HL-60 (cell line): ENCODE results near the gene SACS.

ENCODE experiments used
- GABPA ChIP-seq: IDR thresholded peaks from 2 replicates; pipeline ENCODE4 v1.6.1; 2012; ENCODE audit warnings: low read depth
- POLR2AphosphoS5 ChIP-seq: IDR thresholded peaks from 2 replicates; pipeline ENCODE4 v1.6.1; 2012; ENCODE audit warnings: low read depth
- SPI1 ChIP-seq: IDR thresholded peaks from 2 replicates; pipeline ENCODE4 v1.6.1; 2012; ENCODE audit warnings: low read depth, mild to moderate bottlenecking, borderline replicate concordance
- TF ChIP-seq, protein P1 (sequence below): IDR thresholded peaks from one replicate; pipeline ENCODE4 v1.5.1; 2011; ENCODE audit warnings: low read length, control low read depth, inconsistent platforms; ENCODE audit not compliant: insufficient read depth
- TF ChIP-seq, protein P2 (sequence below): IDR thresholded peaks from 2 replicates; pipeline ENCODE4 v1.6.1; 2012; ENCODE audit warnings: low read depth; ENCODE audit not compliant: insufficient replicate concordance

DNA sequence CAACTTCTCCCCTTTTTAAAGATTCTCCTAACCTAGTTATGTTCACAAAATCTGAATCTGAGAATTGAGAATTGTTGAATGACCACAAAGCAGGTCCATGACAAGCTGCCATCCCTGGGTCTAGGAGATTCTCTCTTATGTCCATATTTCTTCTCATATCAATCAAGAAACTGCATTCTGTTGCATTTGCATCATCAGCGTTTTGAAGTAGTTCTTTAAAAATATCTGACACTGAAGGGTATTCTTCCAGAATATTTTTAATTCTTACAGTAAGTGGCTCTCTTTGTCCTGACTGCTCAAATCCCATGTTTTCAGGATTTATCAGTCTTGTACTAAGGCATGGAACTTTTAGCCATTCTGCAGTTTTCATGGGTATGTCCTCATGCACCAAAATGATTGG, 94.3 kb downstream of the SACS start:
- no peak for TF ChIP-seq SPI1
- TF ChIP-seq, protein P1, sequence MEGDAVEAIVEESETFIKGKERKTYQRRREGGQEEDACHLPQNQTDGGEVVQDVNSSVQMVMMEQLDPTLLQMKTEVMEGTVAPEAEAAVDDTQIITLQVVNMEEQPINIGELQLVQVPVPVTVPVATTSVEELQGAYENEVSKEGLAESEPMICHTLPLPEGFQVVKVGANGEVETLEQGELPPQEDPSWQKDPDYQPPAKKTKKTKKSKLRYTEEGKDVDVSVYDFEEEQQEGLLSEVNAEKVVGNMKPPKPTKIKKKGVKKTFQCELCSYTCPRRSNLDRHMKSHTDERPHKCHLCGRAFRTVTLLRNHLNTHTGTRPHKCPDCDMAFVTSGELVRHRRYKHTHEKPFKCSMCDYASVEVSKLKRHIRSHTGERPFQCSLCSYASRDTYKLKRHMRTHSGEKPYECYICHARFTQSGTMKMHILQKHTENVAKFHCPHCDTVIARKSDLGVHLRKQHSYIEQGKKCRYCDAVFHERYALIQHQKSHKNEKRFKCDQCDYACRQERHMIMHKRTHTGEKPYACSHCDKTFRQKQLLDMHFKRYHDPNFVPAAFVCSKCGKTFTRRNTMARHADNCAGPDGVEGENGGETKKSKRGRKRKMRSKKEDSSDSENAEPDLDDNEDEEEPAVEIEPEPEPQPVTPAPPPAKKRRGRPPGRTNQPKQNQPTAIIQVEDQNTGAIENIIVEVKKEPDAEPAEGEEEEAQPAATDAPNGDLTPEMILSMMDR = no peak
- no peak for TF ChIP-seq GABPA
- TF ChIP-seq POLR2AphosphoS5 = no peak
- TF ChIP-seq, protein P2, sequence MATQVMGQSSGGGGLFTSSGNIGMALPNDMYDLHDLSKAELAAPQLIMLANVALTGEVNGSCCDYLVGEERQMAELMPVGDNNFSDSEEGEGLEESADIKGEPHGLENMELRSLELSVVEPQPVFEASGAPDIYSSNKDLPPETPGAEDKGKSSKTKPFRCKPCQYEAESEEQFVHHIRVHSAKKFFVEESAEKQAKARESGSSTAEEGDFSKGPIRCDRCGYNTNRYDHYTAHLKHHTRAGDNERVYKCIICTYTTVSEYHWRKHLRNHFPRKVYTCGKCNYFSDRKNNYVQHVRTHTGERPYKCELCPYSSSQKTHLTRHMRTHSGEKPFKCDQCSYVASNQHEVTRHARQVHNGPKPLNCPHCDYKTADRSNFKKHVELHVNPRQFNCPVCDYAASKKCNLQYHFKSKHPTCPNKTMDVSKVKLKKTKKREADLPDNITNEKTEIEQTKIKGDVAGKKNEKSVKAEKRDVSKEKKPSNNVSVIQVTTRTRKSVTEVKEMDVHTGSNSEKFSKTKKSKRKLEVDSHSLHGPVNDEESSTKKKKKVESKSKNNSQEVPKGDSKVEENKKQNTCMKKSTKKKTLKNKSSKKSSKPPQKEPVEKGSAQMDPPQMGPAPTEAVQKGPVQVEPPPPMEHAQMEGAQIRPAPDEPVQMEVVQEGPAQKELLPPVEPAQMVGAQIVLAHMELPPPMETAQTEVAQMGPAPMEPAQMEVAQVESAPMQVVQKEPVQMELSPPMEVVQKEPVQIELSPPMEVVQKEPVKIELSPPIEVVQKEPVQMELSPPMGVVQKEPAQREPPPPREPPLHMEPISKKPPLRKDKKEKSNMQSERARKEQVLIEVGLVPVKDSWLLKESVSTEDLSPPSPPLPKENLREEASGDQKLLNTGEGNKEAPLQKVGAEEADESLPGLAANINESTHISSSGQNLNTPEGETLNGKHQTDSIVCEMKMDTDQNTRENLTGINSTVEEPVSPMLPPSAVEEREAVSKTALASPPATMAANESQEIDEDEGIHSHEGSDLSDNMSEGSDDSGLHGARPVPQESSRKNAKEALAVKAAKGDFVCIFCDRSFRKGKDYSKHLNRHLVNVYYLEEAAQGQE = no peak
